PC-3 (cell line): ENCODE results near the gene SAFB2. TPM values are rescaled to one million over a fixed set of nuclear protein-coding genes. Genes with fewer than 3 reads are reported as not detected.

Source experiments
- ATAC-seq: fragments of 200-7000 bp; cut with Tn5 transposase; 2 replicates; pipeline ENCODE4 v1.9.1; 2020; ENCODE audit warnings: mild to moderate bottlenecking, moderate library complexity
- BruUV-seq: library from RNA; stranded (reverse); fragments of 400-500 nt; replicated peaks from 2 replicates; lab custom pipeline; 2021; lab: Mats Ljungman, UMichigan
- CTCF ChIA-PET: fragments of 300-600 bp; sonication (Branson Sonifier 250); formaldehyde crosslinking; loops from one replicate; lab custom pipeline; 2022; ENCODE audit warnings: antibody characterized with exemption; lab: Charles Lee
- POLR2A ChIA-PET: fragments of 300-600 bp; sonication (Branson Sonifier 250); formaldehyde crosslinking; loops from one replicate; lab custom pipeline; 2022; ENCODE audit warnings: antibody characterized with exemption; ENCODE audit not compliant: unreplicated experiment; lab: Charles Lee
- DNase-seq: peaks from one replicate; pipeline ENCODE4 v3.0.0-alpha.2; 2015
- H2AFZ ChIP-seq: fragments of 300-600 bp; sonication (generic); 2 replicates; pipeline ENCODE4 v1.6.0; 2016; ENCODE audit warnings: antibody characterized with exemption, low read length
- H3F3A ChIP-seq: fragments of 300-600 bp; sonication (generic); one replicate; pipeline ENCODE4 v1.6.0; 2017; ENCODE audit warnings: antibody characterized with exemption, low read length, control low read depth, mild to moderate bottlenecking; ENCODE audit not compliant: unreplicated experiment
- H3K27ac ChIP-seq: fragments of 300-600 bp; sonication (generic); 2 replicates; pipeline ENCODE4 v1.5.1; 2016; ENCODE audit warnings: mild to moderate bottlenecking, low read length
- H3K27me3 ChIP-seq: fragments of 300-600 bp; sonication (generic); 2 replicates; pipeline ENCODE4 v1.6.1; 2016; ENCODE audit warnings: low read length, mixed read lengths
- H3K36me3 ChIP-seq: fragments of 300-600 bp; sonication (generic); 2 replicates; pipeline ENCODE4 v1.6.1; 2016; ENCODE audit warnings: low read depth, mixed run types, low read length, mixed read lengths
- H3K4me1 ChIP-seq: fragments of 300-600 bp; sonication (generic); 2 replicates; pipeline ENCODE4 v1.5.1; 2016; ENCODE audit warnings: low read length; ENCODE audit not compliant: insufficient read depth
- H3K4me2 ChIP-seq: fragments of 300-600 bp; sonication (generic); 2 replicates; pipeline ENCODE4 v1.6.0; 2016; ENCODE audit warnings: low read length
- H3K4me3 ChIP-seq: fragments of 300-600 bp; sonication (generic); 2 replicates; pipeline ENCODE4 v1.5.1; 2016; ENCODE audit warnings: mild to moderate bottlenecking, low read length, mixed read lengths
- H3K79me2 ChIP-seq: fragments of 300-600 bp; sonication (generic); 2 replicates; pipeline ENCODE4 v1.6.1; 2017; ENCODE audit warnings: low read length, mixed read lengths
- H3K9ac ChIP-seq: fragments of 300-600 bp; sonication (generic); 2 replicates; pipeline ENCODE4 v1.6.0; 2016; ENCODE audit warnings: mild to moderate bottlenecking, low read length
- H3K9me2 ChIP-seq: fragments of 300-600 bp; sonication (generic); replicated peaks from 2 replicates; pipeline ENCODE4 v1.6.1; 2016; ENCODE audit warnings: mixed run types, low read length, mixed read lengths
- H3K9me3 ChIP-seq: fragments of 300-600 bp; sonication (generic); 2 replicates; pipeline ENCODE4 v1.6.1; 2016; ENCODE audit warnings: low read length, mixed read lengths
- H4K20me1 ChIP-seq: fragments of 300-600 bp; sonication (generic); 2 replicates; pipeline ENCODE4 v1.6.1; 2016; ENCODE audit warnings: low read length, mixed read lengths
- EZH2 ChIP-seq: fragments of 300-600 bp; sonication (generic); IDR thresholded peaks from one replicate; pipeline ENCODE4 v1.6.1; 2017; ENCODE audit warnings: antibody characterized with exemption, mild to moderate bottlenecking, low read length; ENCODE audit not compliant: unreplicated experiment
- EZH2phosphoT487 ChIP-seq: fragments of 300-600 bp; sonication (generic); IDR thresholded peaks from 2 replicates; pipeline ENCODE4 v1.6.1; 2018; ENCODE audit warnings: mild to moderate bottlenecking, antibody characterized with exemption, low read length, borderline replicate concordance
- intact Hi-C: fragments of 100-400 bp; cut with micrococcal nuclease; formaldehyde crosslinking; loops from 2 replicates; pipeline ENCODE4 v1.9.0; 2023
- total RNA-seq: library from RNA; depleted of rRNA; stranded (reverse); fragments of >200 nt; gene quantifications from 2 replicates; pipeline ENCODE4 v1.2.3, GENCODE V29; 2014
- TF ChIP-seq, protein P1 (sequence below): fragments of 300-600 bp; sonication (generic); conservative IDR thresholded peaks from 2 replicates; pipeline ENCODE4 v1.5.1; 2017; ENCODE audit warnings: antibody characterized with exemption, low read depth, mild to moderate bottlenecking, low read length

The SAFB2 gene
- total RNA-seq, 1 experiment from 2014 or later = 77.5 TPM

DNA sequence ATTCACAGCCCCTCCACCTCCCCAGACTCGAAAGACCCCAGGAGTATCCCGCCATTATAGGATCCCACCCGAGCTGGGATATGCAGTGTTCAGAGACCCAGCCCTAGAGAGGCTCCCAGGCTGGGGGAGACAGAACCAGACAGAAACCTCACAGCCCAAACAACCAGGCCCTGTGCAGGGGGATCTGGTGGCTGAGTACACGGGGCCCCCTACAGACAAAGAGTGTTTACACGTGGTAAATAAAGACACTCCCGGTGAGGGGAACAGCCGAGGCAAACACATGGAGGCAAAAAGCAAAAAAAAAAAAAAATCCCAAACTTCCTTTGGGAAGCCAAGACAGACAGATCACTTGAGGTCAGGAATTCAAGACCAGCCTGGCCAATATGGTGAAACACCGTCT, 79.9 kb downstream of the SAFB2 start:
- Histone ChIP-seq H3K79me2 (no peaks in the 10 kb centered on the region), H3K4me2 (no peak overlapping the region), H3K27ac (no peak overlapping the region), H3K36me3 (no peaks in the 10 kb centered on the region), H3K4me1 (peaks cover under 1% of the 10 kb centered on the region; the same call in 1 of the 2 replicates), H4K20me1 (no peaks in the 10 kb centered on the region), H3K9ac (no peak overlapping the region), H2AFZ (no peak overlapping the region), H3K9me3 (no peaks in the 10 kb centered on the region), H3K27me3 (no peaks in the 10 kb centered on the region), H3K9me2 (no peaks in the 10 kb centered on the region), H3K4me3 (no peak overlapping the region), H3F3A (no peaks in the 10 kb centered on the region)
- ChIA-PET CTCF (no interaction called here), POLR2A (no interaction called here)
- DNase-seq (no peak), ATAC-seq (0 out of 2 replicates have a peak, but pooled peaks have one; percentile 29)
- intact Hi-C loops = no loop called here
- TF ChIP-seq EZH2 = no peak
- TF ChIP-seq, protein P1, sequence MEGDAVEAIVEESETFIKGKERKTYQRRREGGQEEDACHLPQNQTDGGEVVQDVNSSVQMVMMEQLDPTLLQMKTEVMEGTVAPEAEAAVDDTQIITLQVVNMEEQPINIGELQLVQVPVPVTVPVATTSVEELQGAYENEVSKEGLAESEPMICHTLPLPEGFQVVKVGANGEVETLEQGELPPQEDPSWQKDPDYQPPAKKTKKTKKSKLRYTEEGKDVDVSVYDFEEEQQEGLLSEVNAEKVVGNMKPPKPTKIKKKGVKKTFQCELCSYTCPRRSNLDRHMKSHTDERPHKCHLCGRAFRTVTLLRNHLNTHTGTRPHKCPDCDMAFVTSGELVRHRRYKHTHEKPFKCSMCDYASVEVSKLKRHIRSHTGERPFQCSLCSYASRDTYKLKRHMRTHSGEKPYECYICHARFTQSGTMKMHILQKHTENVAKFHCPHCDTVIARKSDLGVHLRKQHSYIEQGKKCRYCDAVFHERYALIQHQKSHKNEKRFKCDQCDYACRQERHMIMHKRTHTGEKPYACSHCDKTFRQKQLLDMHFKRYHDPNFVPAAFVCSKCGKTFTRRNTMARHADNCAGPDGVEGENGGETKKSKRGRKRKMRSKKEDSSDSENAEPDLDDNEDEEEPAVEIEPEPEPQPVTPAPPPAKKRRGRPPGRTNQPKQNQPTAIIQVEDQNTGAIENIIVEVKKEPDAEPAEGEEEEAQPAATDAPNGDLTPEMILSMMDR = 0 out of 2 replicates have a peak, but pooled peaks have one; percentile 17
- BruUV-seq = no TSS peak

DNA sequence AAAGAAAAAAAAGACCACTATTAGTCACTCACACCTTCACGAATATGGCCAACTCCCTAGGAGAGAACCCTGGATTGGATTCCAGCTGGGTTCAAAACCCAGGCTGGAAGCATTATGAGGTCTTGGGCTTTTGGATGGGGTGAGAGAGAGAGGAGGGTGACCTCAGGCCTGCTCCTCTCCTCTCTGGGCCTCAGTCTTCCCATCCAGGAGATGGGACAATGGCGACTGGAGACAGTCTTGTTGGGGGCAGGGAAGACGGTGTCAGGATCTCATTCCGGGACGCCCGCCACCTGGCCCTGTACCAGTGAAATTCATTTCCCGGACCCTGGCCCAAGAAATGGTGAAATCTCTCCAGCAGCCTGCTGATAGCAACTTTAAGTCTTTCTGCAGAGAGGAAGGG, 81.1 kb downstream of the SAFB2 start:
- Histone ChIP-seq H3K9me2 (no peaks in the 10 kb centered on the region), H3K79me2 (no peaks in the 10 kb centered on the region), H3K4me3 (no peak overlapping the region), H4K20me1 (no peaks in the 10 kb centered on the region), H3K9ac (no peak overlapping the region), H3K9me3 (no peaks in the 10 kb centered on the region), H2AFZ (no peak overlapping the region), H3K4me1 (peaks cover 12% of the 10 kb centered on the region), H3K36me3 (no peaks in the 10 kb centered on the region), H3F3A (no peaks in the 10 kb centered on the region), H3K4me2 (no peak overlapping the region), H3K27me3 (no peaks in the 10 kb centered on the region), H3K27ac (no peak overlapping the region)
- intact Hi-C loops = no loop called here
- DNase-seq (no peak), ATAC-seq (no peak)
- BruUV-seq = no TSS peak
- no peak for TF ChIP-seq EZH2
- no peak for TF ChIP-seq EZH2phosphoT487
- TF ChIP-seq, protein P1 = no peak
- ChIA-PET CTCF (no interaction called here), POLR2A (no interaction called here)

DNA sequence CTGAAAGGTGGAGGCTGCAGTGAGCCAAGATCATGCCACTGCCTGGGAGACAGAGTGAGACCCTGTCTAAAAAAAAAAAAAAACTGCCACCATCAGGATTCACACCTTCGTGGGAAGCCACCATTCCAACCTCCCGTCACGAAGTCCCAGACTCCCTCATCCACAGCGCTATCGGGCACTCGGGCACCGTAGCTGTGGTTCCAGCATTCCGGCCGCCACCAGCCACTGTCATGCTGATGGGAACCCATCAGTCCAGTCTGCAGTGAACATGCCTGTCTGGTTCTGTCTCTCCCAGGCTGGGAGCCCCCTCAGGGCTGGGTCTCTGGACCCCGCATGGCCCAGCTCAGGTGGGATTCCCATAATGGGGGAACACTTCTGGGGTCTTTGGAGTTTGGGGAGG, 82.4 kb downstream of the SAFB2 start:
- Histone ChIP-seq H3K9me3 (peaks cover 2% of the 10 kb centered on the region), H3K79me2 (no peaks in the 10 kb centered on the region), H3K27ac (no peak overlapping the region), H3K4me1 (peaks cover 14% of the 10 kb centered on the region), H3K9me2 (no peaks in the 10 kb centered on the region), H3K4me3 (no peak overlapping the region), H3K4me2 (no peak overlapping the region), H2AFZ (no peak overlapping the region), H3K27me3 (no peaks in the 10 kb centered on the region), H3K36me3 (no peaks in the 10 kb centered on the region), H3F3A (no peaks in the 10 kb centered on the region), H3K9ac (no peak overlapping the region), H4K20me1 (no peaks in the 10 kb centered on the region)
- ChIA-PET POLR2A (no interaction called here), CTCF (no interaction called here)
- DNase-seq (no peak), ATAC-seq (no peak)
- BruUV-seq = no TSS peak
- intact Hi-C loops = no loop called here
- TF ChIP-seq EZH2 = no peak
- TF ChIP-seq, protein P1 = no peak
- TF ChIP-seq EZH2phosphoT487 = no peak
